RWPE2 (cell line): ENCODE measurements around the gene ROBO1.
"Not testable (repeated sequence)": the region's sequence is repeated elsewhere in the genome, so short reads cannot be mapped to it uniquely, and the experiment has no call there.

Experiments used
- ATAC-seq: fragments of 200-7000 bp; cut with Tn5 transposase; 3 replicates; pipeline ENCODE4 v1.9.1; 2021; ENCODE audit warnings: low read depth
- DNase-seq: peaks from one replicate; pipeline ENCODE4 v3.0.0-alpha.2; 2020; ENCODE audit warnings: low spot score
- H3K27ac ChIP-seq: fragments of 450-650 bp; 2 replicates; pipeline ENCODE4 v1.5.1; 2017; ENCODE audit warnings: mild to moderate bottlenecking; ENCODE audit not compliant: poor library complexity, severe bottlenecking
- H3K27me3 ChIP-seq: fragments of 250-450 bp; sonication (Bioruptor Pico); 2 replicates; pipeline ENCODE4 v1.5.1; 2021; ENCODE audit warnings: mild to moderate bottlenecking, moderate library complexity; ENCODE audit not compliant: insufficient read depth, poor library complexity, severe bottlenecking
- H3K36me3 ChIP-seq: fragments of 250-450 bp; sonication (Bioruptor Pico); 2 replicates; pipeline ENCODE4 v1.5.1; 2020; ENCODE audit warnings: low read depth, mild to moderate bottlenecking, moderate library complexity
- H3K4me1 ChIP-seq: fragments of 250-450 bp; sonication (Bioruptor Pico); 2 replicates; pipeline ENCODE4 v1.5.1; 2021; ENCODE audit warnings: mild to moderate bottlenecking, moderate library complexity; ENCODE audit not compliant: insufficient read depth, poor library complexity, severe bottlenecking
- H3K4me3 ChIP-seq: fragments of 250-450 bp; sonication (Bioruptor Pico); 2 replicates; pipeline ENCODE4 v1.5.1; 2021; ENCODE audit warnings: mild to moderate bottlenecking, moderate library complexity; ENCODE audit not compliant: severe bottlenecking
- H3K9me3 ChIP-seq: fragments of 250-450 bp; sonication (Bioruptor Pico); 2 replicates; pipeline ENCODE4 v1.5.1; 2021; ENCODE audit warnings: mild to moderate bottlenecking, moderate library complexity; ENCODE audit not compliant: severe bottlenecking
- CTCF ChIP-seq: fragments of 450-650 bp; IDR thresholded peaks from one replicate; pipeline ENCODE4 v1.5.1; 2017; ENCODE audit warnings: mild to moderate bottlenecking, moderate library complexity; ENCODE audit not compliant: poor library complexity, severe bottlenecking

Gene ROBO1

GRCh38 chr3:79809106-79809505 is 41.3 kb upstream of the ROBO1 start:
- no peak for DNase-seq
- Histone ChIP-seq H3K4me1 (no peaks in the 10 kb centered on the region), H3K27ac (no peak overlapping the region), H3K27me3 (no peaks in the 10 kb centered on the region), H3K4me3 (no peak overlapping the region), H3K9me3 (no peaks in the 10 kb centered on the region), H3K36me3 (no peaks in the 10 kb centered on the region)
- TF ChIP-seq CTCF = no peak
- no peak for ATAC-seq

- DNase-seq = no peak
Observed at GRCh38 chr3:79808515-79808914, 40.7 kb upstream of the ROBO1 start.

GRCh38 chr3:79790177-79790576 is 22.4 kb upstream of the ROBO1 start:
- H3K4me3 ChIP-seq, H3K9me3 ChIP-seq, DNase-seq, H3K27me3 ChIP-seq, H3K27ac ChIP-seq, H3K36me3 ChIP-seq, ATAC-seq, H3K4me1 ChIP-seq: not testable (repeated sequence)

More at GRCh38 chr3:79808515-79808914, 40.7 kb upstream of the ROBO1 start:
- Histone ChIP-seq H3K27me3 (no peaks in the 10 kb centered on the region), H3K36me3 (no peaks in the 10 kb centered on the region), H3K4me3 (no peak overlapping the region), H3K4me1 (no peaks in the 10 kb centered on the region), H3K27ac (no peak overlapping the region), H3K9me3 (no peaks in the 10 kb centered on the region)
- ATAC-seq = no peak
- TF ChIP-seq CTCF = no peak

GRCh38 chr3:79773291-79773690 is 5.5 kb upstream of the ROBO1 start:
- TF ChIP-seq CTCF = no peak
- Histone ChIP-seq H3K36me3 (no peaks in the 10 kb centered on the region), H3K27ac (no peak overlapping the region), H3K4me1 (no peaks in the 10 kb centered on the region), H3K4me3 (no peak overlapping the region), H3K27me3 (peaks cover 16% of the 10 kb centered on the region), H3K9me3 (no peaks in the 10 kb centered on the region)
- ATAC-seq = no peak
- DNase-seq = no peak

GRCh38 chr3:79769229-79769628 is 1.4 kb upstream of the ROBO1 start:
- peaks cover 47% of the 10 kb centered on the region for H3K27me3 ChIP-seq
- H3K36me3 ChIP-seq = no peaks in the 10 kb centered on the region
- no peaks in the 10 kb centered on the region for H3K9me3 ChIP-seq
- no peak overlapping the region for H3K4me3 ChIP-seq
- no peak for TF ChIP-seq CTCF
- no peak overlapping the region for H3K27ac ChIP-seq
- H3K4me1 ChIP-seq = no peaks in the 10 kb centered on the region
- DNase-seq = no peak
- ATAC-seq = no peak
